Neural cell (in vitro differentiated cells): ENCODE results near the gene IL19. TPM values are rescaled to one million over a fixed set of nuclear protein-coding genes. Genes with fewer than 3 reads are reported as not detected.

ENCODE experiments used
- H2AFZ ChIP-seq: fragments of 200-600, 300-800 bp; sonication (generic), shearing (Covaris generic); 2 replicates; pipeline ENCODE4 v1.6.0; 2014; ENCODE audit warnings: low read depth, mild to moderate bottlenecking, antibody characterized with exemption, low read length, moderate library complexity
- H3F3A ChIP-seq: fragments of 200-600 bp; shearing (Covaris generic); 2 replicates; pipeline ENCODE4 v1.6.1; 2016; ENCODE audit warnings: mild to moderate bottlenecking, moderate library complexity, mixed read lengths, antibody characterized with exemption, low read length; ENCODE audit not compliant: insufficient read depth, poor library complexity, severe bottlenecking
- H3K27ac ChIP-seq: fragments of 200-600, 300-800 bp; sonication (generic), shearing (Covaris generic); 2 replicates; pipeline ENCODE4 v1.5.1; 2014; ENCODE audit warnings: mild to moderate bottlenecking, low read length, moderate library complexity
- H3K27me3 ChIP-seq: fragments of 300-800, 200-600 bp; sonication (generic), shearing (Covaris generic); 2 replicates; pipeline ENCODE4 v1.6.0; 2014; ENCODE audit warnings: mild to moderate bottlenecking, low read depth, low read length, moderate library complexity; ENCODE audit not compliant: insufficient read depth
- H3K36me3 ChIP-seq: fragments of 300-800, 200-600 bp; sonication (generic), shearing (Covaris generic); 2 replicates; pipeline ENCODE4 v1.5.1; 2014; ENCODE audit warnings: mild to moderate bottlenecking, antibody characterized with exemption, low read length, moderate library complexity; ENCODE audit not compliant: insufficient read depth
- H3K4me2 ChIP-seq: fragments of 300-800, 200-600 bp; sonication (generic), shearing (Covaris generic); 2 replicates; pipeline ENCODE4 v1.6.0; 2014; ENCODE audit warnings: mild to moderate bottlenecking, low read length
- H3K4me3 ChIP-seq: fragments of 300-800, 200-600 bp; sonication (generic), shearing (Covaris generic); 2 replicates; pipeline ENCODE4 v1.5.1; 2014; ENCODE audit warnings: mild to moderate bottlenecking, low read length, moderate library complexity
- H3K79me2 ChIP-seq: fragments of 200-600 bp; shearing (Covaris generic); replicated peaks from 2 replicates; pipeline ENCODE4 v1.6.0; 2014; ENCODE audit warnings: mild to moderate bottlenecking, low read length, moderate library complexity; ENCODE audit not compliant: insufficient read depth
- H3K9ac ChIP-seq: fragments of 300-800, 200-600 bp; sonication (generic), shearing (Covaris generic); 2 replicates; pipeline ENCODE4 v1.6.1; 2016; ENCODE audit warnings: mild to moderate bottlenecking, low read length, mixed read lengths
- H3K9me2 ChIP-seq: fragments of 200-600 bp; shearing (Covaris generic); 2 replicates; pipeline ENCODE4 v1.6.1; 2016; ENCODE audit warnings: mild to moderate bottlenecking, low read length, mixed read lengths; ENCODE audit not compliant: insufficient read depth
- H3K9me3 ChIP-seq: fragments of 200-600, 300-800 bp; sonication (generic), shearing (Covaris generic); 2 replicates; pipeline ENCODE4 v1.6.1; 2016; ENCODE audit warnings: mild to moderate bottlenecking, mixed run types, low read length, moderate library complexity, mixed read lengths
- H4K20me1 ChIP-seq: fragments of 200-600 bp; shearing (Covaris generic); 2 replicates; pipeline ENCODE4 v1.6.1; 2016; ENCODE audit warnings: mild to moderate bottlenecking, mixed run types; ENCODE audit not compliant: insufficient read depth
- EP300 ChIP-seq: fragments of 450-650 bp; conservative IDR thresholded peaks from 2 replicates; pipeline ENCODE4 v1.6.1; 2014; ENCODE audit warnings: antibody characterized with exemption, mild to moderate bottlenecking, moderate library complexity; ENCODE audit not compliant: poor library complexity, severe bottlenecking
- EZH2 ChIP-seq: fragments of 200-600, 300-800 bp; shearing (Covaris generic), sonication (generic); IDR thresholded peaks from 2 replicates; pipeline ENCODE4 v1.6.1; 2014; ENCODE audit warnings: antibody characterized with exemption, low read length, borderline replicate concordance, mild to moderate bottlenecking; ENCODE audit not compliant: insufficient read depth, poor library complexity, severe bottlenecking
- MXI1 ChIP-seq: fragments of 450-650 bp; conservative IDR thresholded peaks from 2 replicates; pipeline ENCODE4 v1.6.1; 2014; ENCODE audit warnings: antibody characterized with exemption, mild to moderate bottlenecking; ENCODE audit not compliant: poor library complexity, severe bottlenecking
- POLR2AphosphoS5 ChIP-seq: IDR thresholded peaks from 2 replicates; pipeline ENCODE4 v1.6.1; 2012
- RAD21 ChIP-seq: fragments of 450-650 bp; conservative IDR thresholded peaks from 2 replicates; pipeline ENCODE4 v1.6.1; 2014; ENCODE audit warnings: antibody characterized with exemption, mild to moderate bottlenecking, moderate library complexity
- REST ChIP-seq: IDR thresholded peaks from 2 replicates; pipeline ENCODE4 v1.6.1; 2012; ENCODE audit warnings: borderline replicate concordance
- SMC3 ChIP-seq: fragments of 450-650 bp; conservative IDR thresholded peaks from 2 replicates; pipeline ENCODE4 v1.6.1; 2014; ENCODE audit warnings: antibody characterized with exemption, mild to moderate bottlenecking, moderate library complexity; ENCODE audit not compliant: poor library complexity
- TAF1 ChIP-seq: IDR thresholded peaks from 2 replicates; pipeline ENCODE4 v1.6.1; 2012; ENCODE audit warnings: low read depth
- polyA plus RNA-seq: library from polyadenylated mRNA; depleted of rRNA; stranded (reverse); fragments of >200 nt; gene quantifications from 2 replicates; pipeline ENCODE4 v1.2.3, GENCODE V29; 2014
- TF ChIP-seq, protein P1 (sequence below): fragments of 450-650 bp; IDR thresholded peaks from 2 replicates; pipeline ENCODE4 v1.5.1; 2014; ENCODE audit warnings: antibody characterized with exemption, mild to moderate bottlenecking, moderate library complexity; ENCODE audit not compliant: poor library complexity, severe bottlenecking

Gene IL19
- polyA plus RNA-seq, 1 donor from 2014 or later, result not detected

- Histone ChIP-seq H3K4me2 (no peak overlapping the region), H3K9me2 (no peaks in the 10 kb centered on the region), H3F3A (no peaks in the 10 kb centered on the region), H3K27me3 (no peaks in the 10 kb centered on the region), H3K9me3 (no peaks in the 10 kb centered on the region), H3K27ac (no peak overlapping the region), H3K4me3 (no peak overlapping the region), H3K36me3 (no peaks in the 10 kb centered on the region), H3K9ac (no peak overlapping the region), H4K20me1 (no peaks in the 10 kb centered on the region), H3K79me2 (no peaks in the 10 kb centered on the region), H2AFZ (no peak overlapping the region)
- TF ChIP-seq, protein P1, sequence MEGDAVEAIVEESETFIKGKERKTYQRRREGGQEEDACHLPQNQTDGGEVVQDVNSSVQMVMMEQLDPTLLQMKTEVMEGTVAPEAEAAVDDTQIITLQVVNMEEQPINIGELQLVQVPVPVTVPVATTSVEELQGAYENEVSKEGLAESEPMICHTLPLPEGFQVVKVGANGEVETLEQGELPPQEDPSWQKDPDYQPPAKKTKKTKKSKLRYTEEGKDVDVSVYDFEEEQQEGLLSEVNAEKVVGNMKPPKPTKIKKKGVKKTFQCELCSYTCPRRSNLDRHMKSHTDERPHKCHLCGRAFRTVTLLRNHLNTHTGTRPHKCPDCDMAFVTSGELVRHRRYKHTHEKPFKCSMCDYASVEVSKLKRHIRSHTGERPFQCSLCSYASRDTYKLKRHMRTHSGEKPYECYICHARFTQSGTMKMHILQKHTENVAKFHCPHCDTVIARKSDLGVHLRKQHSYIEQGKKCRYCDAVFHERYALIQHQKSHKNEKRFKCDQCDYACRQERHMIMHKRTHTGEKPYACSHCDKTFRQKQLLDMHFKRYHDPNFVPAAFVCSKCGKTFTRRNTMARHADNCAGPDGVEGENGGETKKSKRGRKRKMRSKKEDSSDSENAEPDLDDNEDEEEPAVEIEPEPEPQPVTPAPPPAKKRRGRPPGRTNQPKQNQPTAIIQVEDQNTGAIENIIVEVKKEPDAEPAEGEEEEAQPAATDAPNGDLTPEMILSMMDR, result no peak
- no peak for TF ChIP-seq TAF1
- no peak for TF ChIP-seq REST
- no peak for TF ChIP-seq RAD21
- no peak for TF ChIP-seq SMC3
- no peak for TF ChIP-seq EZH2
- no peak for TF ChIP-seq MXI1
- no peak for TF ChIP-seq EP300
Measured at GRCh38 chr1:206854401-206855129, 84.0 kb downstream of the IL19 start.

DNA sequence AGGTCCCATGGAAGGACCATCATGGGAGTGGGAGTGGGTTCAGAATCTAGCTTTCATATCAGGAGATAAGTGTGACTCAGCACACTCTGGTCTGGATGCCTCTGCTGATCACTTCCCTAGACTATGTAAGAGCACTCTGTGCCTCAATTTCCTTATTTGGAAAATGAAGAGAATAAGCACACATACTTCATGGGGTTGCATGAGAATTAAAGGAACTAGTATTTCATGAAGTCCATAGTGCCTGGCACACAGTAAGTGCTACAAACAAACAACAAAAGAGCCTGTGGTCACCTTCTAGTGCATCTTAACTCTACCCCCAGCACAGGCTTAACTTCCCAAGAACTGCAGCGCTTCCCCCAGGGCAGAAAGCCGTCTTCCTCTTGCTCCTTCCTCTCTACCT, 85.3 kb downstream of the IL19 start:
- Histone ChIP-seq H3K9me2 (no peaks in the 10 kb centered on the region), H3K27me3 (no peaks in the 10 kb centered on the region), H3K27ac (no peak overlapping the region), H2AFZ (no peak overlapping the region), H4K20me1 (no peaks in the 10 kb centered on the region), H3K9ac (no peak overlapping the region), H3K4me2 (no peak overlapping the region), H3K9me3 (no peaks in the 10 kb centered on the region), H3K79me2 (no peaks in the 10 kb centered on the region), H3F3A (no peaks in the 10 kb centered on the region), H3K36me3 (no peaks in the 10 kb centered on the region), H3K4me3 (no peak overlapping the region)
- TF ChIP-seq TAF1, result no peak
- TF ChIP-seq SMC3, result no peak
- TF ChIP-seq REST, result no peak
- no peak for TF ChIP-seq MXI1
- no peak for TF ChIP-seq RAD21
- TF ChIP-seq EZH2, result no peak
- TF ChIP-seq POLR2AphosphoS5, result no peak
- no peak for TF ChIP-seq EP300
- TF ChIP-seq, protein P1, result no peak
